OCI-M2 (cell line): ENCODE results near the gene GLT6D1.

ENCODE experiments used
- DNase-seq: peaks from one replicate; lab custom pipeline; 2025; ENCODE audit not compliant: unreplicated experiment; lab: John Stamatoyannopoulos, UW

The GLT6D1 gene

DNA sequence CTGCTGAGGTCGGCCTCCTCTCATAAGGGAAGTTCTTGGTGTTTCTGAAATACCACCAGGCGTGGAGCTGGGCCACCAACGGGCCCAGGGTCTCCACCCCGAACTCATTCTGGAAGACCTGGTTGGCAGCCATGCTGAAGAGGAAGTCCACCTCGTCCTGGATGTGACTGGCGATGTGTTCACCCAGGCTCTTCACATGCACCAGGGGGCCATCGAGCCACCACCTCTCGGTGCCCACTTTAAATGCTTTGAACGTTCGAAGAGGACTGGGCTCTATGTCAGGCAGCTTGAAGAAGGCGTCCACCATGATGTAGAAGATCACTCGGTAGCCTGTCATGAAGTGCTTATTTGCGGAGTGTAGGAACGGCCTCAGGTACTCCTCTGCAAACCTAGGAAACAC, 15.1 kb downstream of the GLT6D1 start:
- no peak for DNase-seq

DNA sequence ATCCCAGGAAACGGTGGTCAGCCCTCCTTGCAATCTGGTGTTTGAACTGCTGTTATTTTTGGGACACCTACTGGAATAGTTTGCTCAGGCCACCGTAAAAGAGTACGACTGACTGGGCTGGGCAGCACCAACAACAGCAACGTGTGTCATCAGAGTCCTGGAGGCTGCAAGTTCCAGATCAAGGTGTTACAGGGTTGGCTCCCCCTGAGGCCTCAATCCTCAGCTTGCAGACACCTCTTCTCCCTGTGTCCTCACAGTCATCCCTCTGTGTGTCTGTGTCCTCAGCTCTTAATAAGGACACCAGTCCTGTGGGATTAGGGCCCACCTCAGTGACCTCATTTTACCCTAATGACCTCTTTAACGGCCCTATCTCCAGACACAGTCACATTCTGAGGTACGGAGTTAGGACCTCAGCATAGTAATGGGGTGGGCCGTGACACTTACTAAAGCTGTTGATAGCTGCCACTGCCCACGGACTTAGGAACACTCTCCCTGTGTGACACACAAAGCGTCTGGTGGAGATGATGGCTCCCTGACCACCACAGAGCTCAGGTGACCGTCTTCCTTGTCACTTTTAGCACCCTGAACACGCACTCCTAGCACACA, 16.8 kb downstream of the GLT6D1 start:
- DNase-seq, result no peak

GRCh38 chr9:135620558-135620957, 18.8 kb downstream of the GLT6D1 start:
- no peak for DNase-seq

DNA sequence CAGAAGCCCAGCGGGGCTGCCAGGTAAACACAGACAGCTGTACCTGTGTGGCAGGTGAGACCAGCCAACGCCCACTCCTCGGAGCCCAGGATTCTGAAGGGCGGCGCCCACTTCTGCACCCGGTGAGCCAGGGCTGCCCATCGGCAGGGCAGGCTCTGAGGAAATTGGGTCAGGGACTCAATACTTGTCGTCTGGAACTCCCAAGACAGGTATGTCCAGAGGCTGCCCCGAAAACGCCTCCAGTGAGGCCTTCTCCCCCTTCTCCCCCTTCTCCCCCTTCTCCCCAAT, 19.8 kb downstream of the GLT6D1 start:
- no peak for DNase-seq

- no peak for DNase-seq
These were observed 20.3 kb downstream of the GLT6D1 start for GRCh38 chr9:135618866-135619598.

DNA sequence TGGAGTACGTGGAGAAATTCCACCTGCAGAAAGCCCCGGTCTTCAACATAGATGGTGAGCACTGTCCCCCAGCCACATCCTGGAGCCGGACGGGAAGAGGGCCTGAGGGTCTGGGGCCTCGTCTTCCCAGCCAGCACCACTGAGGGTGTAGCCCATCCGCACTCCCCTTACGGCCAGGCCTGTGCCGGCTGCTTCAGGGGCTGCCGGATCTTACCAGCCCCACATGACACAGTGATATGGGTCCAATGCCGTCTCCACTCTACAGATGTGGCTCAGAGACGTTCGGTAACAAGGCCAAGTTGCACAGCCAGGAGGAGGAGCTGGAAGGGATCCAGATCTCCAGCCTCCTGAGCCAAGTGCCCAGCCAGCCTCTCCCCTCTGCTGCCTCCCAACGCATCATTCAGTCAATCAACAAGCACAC, 21.3 kb downstream of the GLT6D1 start:
- no peak for DNase-seq

GRCh38 chr9:135617538-135617900, 21.8 kb downstream of the GLT6D1 start:
- no peak for DNase-seq

DNA sequence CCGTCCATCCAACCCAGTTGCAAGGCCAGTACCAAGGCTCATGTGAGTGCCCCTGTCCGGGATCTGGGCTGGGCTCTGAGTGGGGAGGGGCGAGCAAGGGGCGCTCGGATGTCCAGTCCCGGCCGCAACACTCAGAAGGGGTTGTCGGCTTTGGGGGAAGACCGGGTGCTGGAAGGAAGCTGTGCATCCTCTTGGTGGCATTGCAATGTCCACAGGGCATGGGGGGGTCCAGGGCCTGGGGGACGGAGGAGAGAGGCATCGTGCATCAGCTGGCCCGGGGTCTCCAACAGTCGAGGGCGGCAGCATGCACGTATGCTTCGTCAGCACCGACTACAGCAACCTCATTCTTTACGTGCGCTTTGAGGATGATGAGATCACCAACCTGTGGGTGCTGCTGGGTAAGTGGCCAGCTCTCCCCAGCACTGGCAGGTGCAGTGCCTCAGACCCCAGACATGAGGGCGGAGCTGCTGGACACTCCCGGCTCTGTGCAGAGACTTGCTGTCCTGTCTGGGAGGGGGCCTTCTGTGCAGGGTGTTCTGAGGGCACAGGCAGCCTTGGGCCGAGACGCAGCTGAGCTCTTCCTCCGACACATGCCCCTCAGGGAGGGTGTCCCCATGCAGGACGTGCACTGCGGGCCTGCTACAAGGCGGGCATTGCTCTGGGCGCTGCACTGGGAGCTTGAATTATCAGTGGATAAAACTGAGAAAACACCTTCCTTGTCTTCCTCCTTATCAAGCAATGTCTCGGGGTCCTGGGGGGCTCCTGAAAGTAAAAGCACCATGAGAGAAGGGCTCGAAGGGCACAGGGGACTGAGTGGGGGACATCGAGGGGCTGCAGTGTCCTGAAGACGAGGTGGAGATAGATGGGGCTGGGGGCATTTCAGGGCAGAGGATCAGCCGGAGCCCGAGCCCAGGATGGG, 22.5 kb downstream of the GLT6D1 start:
- DNase-seq, result no peak

DNA sequence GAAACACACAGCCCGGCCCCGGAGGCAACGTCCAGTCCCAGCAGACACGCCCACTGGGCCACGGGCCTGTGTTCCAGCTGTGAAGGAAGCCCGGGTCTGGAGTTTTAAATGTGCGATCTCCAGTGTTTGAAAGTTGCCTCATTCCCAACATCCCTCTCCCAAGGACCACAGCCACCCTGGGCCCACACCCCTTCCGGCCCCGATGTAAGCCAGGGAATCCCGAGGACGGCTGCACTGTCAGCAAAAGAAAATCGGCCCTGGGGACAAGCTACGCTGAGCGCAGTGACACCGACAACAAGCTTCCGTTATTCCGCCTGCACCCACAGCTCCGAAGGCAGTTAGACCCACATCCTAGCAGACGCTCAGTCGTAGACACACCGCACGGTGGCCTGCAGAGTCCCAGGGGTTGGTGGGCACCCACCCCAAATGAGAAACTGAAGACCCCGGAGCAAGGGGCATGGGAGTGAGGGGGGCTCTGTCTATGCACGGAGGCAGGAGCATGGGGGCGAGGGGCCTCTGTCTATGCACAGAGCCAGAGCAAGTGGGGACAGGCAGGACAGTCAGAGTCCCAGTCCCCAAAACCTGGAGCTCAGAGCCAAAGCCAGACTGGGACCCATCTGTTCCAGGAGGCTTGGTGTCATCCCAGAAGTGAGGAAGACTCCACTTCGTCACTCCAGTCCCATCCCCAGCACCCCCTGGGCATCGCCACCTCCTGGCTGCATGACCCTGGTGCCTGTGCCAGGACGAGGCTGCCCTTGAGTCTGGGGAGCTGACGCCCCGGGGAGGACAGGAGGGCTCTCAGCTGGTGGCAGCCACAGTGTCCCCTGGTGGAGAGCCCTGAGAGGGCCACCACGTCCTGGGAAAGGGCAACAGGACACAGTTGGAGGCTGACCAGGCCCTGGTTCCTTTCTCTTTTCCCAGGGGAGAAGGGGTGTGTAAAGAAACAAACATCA, 23.4 kb downstream of the GLT6D1 start:
- DNase-seq, result no peak

DNA sequence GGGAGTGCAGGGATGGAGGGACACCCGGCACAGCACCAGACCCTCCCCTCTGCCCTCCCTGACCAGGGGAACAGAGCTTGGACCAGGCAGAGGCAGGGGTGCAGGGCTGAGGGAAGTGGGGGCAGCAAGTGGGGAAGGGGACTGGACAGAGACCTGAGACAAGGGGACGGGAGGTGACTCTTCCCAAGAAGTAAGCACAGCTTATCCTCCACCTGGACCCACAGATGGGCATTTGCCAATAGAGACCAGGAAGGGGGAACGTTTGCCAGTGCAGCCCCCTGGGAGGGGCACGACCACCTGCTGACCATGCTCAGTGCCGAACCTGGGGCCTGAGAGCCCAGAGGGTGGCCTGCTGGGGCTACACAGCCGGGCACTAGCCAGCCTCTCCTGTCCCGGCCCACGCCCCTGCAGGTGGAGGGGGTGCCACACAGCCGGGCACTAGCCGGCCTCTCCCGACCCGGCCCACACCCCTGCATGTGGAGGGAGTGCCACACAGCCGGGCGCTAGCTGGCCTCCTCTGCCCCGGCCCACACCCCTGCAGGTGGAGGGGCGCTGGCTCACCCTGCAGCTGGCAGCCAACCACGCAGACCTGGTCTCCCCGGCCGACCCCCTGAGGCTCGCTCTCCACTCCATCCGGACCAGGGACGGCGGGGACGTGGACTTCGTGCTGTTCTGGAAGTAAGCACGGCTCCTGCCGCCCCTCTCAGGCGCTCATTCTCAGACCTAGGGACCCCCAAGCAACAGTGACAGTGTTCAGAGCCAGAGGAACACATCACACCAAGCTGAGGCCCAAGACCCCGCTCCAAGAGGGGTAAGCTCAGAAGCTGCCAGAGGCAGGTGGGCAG, 24.3 kb downstream of the GLT6D1 start:
- DNase-seq, result no peak

DNA sequence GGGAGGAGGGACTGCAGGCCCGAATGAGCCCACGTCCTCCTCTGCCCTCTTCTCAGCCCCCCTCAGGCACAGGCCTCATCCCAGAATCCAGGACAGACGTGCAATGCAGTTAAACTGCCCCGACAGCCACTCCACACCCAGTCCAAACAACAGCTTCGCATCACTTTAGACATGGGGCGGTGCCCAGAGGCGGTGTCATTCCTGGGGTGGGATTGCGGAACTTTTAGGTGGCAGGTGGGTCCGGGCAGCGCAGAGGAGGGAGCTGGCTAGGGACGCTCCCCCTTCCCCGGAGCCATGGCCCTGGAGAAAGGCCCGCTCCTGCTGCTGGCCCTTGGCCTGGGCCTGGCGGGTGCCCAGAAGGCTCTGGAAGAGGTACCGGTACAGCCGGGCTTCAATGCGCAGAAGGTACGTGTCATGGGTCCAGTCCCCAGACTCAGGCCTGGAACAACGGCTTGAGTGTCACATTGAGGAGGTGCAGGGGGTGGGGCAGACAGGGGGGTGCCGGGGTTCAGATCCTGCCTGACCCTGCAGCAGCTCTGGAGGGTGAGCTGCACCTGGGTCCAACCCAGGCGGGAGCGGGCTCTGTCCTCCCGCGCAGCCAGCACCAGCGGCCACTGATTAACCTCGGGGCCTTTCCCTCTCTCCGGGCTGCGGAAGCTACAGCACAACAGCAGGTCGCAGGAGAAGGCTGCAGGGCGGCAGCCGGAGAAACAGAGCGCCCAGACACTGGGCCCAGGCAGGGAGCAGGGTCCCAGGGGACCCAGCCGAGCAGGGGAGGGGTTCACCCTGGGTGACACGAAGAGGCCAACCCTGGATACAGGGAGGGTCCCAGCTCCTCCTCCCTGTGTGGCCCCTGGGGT, 25.2 kb downstream of the GLT6D1 start:
- no peak for DNase-seq

GRCh38 chr9:135612981-135613910, 26.1 kb downstream of the GLT6D1 start:
- no peak for DNase-seq

DNA sequence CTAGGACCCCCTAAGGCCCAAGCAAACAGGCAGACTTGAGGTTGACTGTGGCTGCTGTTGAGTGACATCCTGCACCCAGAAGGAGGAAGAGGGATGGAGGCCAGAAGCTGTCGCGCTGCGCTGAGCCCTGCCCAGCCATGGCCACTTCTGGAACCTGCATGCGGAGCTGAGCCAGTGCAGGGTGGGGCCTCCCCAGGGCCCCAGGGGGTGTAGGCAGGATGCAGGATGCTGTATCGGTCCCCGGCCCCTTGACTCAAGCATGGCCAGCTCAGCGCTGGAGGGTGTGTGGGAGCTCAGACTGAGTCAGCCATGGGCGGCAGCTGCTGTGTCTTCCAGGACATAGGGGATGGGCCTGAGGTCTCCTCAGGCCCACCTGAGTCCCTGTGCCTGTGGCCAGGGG, 26.9 kb downstream of the GLT6D1 start:
- no peak for DNase-seq

DNA sequence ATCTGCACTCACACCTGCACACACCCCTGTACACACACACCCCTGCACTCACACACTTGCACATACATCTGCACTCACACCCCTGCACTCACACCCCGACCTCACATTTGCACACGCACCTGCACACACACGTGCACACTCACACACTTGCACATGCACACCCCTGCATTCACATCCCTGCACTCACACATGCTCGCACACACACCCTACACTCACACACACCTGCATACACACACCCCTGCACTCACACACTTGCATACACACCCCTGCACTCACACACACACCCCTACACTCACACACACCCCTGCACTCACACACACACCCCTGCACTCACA, 27.5 kb downstream of the GLT6D1 start:
- DNase-seq, result no peak

DNA sequence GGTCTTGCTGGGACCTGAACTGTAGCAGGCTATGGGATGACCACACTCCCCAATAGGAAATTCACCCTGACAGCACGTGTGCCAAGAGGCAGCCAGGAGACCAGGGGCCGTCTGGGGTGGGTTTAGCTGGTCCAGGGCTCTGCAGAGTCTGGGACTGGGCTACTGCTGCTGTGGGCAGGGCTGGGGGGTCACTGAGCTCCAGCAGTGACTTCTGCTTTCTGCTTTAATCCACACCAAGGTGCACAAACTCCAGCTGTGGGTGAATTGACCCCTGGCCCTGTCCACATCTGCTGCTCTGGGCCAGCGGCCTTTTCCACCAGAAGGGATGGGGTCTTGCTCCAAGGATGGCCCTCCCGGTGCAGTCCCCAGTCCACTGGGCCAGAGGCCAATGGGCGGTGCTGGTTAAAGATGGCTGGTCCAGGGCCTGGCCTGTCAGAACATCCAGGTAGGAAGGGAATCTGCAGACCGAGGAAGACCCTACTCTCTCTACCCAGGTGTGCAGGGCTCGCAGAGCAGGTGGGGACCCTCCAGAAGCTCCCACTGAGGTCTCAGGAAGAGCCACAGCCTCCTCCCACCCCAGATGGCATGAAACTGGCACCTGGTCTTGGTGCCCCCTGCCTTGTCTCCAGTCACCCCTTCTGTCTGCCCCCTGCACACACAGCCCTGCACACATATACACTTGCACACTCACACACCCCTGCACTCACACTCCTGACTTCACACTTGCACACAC, 28.0 kb downstream of the GLT6D1 start:
- DNase-seq, result no peak

- no peak for DNase-seq
These were observed 28.8 kb downstream of the GLT6D1 start for GRCh38 chr9:135610290-135611141.
